Measurements from ENCODE around the gene WDR45B. TPM values are rescaled to one million over a fixed set of nuclear protein-coding genes. Genes with fewer than 3 reads are reported as not detected.
"Not testable (repeated sequence)": the region's sequence is repeated elsewhere in the genome, so short reads cannot be mapped to it uniquely, and the experiment has no call there.

WDR45B gene
- polyA plus RNA-seq, 1 donor, result 65.7 TPM

DNA sequence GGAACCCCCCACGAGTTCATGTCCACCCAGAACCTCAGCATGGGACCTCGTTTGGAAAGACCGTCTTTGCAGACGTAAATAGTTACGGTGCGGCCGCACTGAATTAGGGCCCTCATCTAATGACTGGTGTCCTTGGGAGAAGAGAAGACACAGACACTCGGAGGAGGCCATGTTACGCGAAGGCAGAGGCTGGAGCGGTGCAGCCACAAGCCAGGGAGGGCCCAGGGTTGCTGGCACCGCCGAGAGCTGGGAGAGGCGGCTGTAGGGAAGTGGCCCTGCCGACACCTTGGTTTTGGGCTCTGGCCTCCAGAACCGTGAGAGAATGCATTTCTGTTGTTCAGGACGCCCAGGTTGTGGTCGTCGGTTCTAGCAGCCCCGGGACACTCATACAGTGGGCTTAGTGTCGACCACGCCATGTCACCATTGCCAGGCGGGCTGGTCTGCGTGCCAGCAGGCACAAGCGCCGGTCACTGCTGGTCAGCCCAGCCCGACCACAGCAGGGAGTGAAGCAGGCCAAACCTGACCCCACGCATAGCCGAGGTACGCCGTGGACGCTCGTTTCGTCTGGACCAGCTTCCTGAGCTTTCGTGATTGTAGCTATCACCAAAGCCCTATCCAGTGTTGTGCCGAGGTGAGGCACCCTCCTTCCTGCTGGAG lies 10.7 kb upstream of the WDR45B start:
- no peak for DNase-seq
- H3K36me3 ChIP-seq (ENCODE audit: control insufficient read depth, insufficient read depth, low read length), result peaks cover 58% of the 10 kb centered on the region
- WGBS (ENCODE audit: insufficient coverage, low lambda C conversion rate), result no CpG with 5 or more reads among the region's 36 CpGs

DNA sequence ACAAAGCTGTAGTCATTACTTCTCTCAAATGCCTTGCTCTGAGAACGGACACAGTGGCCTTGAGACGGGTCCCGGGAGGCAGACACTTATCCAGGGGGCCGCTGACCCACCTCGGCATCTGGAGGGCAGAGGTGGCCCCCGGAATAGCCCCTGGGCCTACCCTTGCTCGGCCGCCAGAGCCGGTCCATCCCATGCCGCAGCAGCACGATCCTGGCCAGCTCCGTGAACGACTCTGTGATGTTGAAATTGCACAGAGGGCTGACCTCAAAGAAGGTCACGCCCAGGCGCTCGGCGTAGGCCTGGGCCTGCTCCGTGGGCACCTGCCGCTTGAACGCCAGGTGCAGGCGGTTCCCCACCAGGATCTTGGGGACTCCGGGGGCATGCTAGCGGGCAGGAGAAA lies 10.1 kb upstream of the WDR45B start:
- Histone ChIP-seq H3K9me3 (ENCODE audit: control insufficient read depth, low read depth, low read length) (peaks cover 17% of the 10 kb centered on the region), H3K36me3 (ENCODE audit: control insufficient read depth, insufficient read depth, low read length) (peaks cover 53% of the 10 kb centered on the region), H3K4me1 (ENCODE audit: control insufficient read depth, insufficient read depth, low read length) (peaks cover 17% of the 10 kb centered on the region), H3K4me3 (ENCODE audit: low read length) (no peak overlapping the region), H3K27me3 (ENCODE audit: control insufficient read depth, insufficient read depth, low read length) (no peaks in the 10 kb centered on the region), H3K27ac (ENCODE audit: low read length) (no peak overlapping the region)
- WGBS (ENCODE audit: insufficient coverage, low lambda C conversion rate), result no CpG with 5 or more reads among the region's 23 CpGs
- no peak for DNase-seq

More for the DNA sequence above, 10.7 kb upstream of the WDR45B start:
- Histone ChIP-seq H3K27me3 (ENCODE audit: control insufficient read depth, insufficient read depth, low read length) (no peaks in the 10 kb centered on the region), H3K4me3 (ENCODE audit: low read length) (no peak overlapping the region), H3K9me3 (ENCODE audit: control insufficient read depth, low read depth, low read length) (peaks cover 17% of the 10 kb centered on the region), H3K4me1 (ENCODE audit: control insufficient read depth, insufficient read depth, low read length) (peaks cover 16% of the 10 kb centered on the region), H3K27ac (ENCODE audit: low read length) (no peak overlapping the region)

DNA sequence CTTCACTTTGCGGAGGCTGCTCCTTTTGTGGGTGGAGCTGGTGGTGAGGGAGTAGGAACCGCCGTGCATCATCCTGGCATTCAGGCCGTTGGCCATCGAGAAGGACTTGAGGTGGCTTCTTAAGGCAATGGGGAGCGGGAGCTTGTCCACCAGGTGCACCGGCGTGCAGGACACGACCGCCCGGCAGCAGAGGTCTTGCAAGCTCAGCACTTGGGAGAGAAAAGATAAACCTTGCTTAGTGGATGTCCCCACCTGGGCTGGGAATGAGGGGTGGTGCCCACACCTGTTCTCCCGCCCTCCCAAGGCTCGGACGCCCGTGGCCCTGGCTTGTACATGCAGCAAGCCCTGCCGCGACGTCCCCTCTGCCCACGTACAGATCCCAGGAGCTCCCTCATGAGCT lies 9.7 kb upstream of the WDR45B start:
- WGBS (ENCODE audit: insufficient coverage, low lambda C conversion rate), result no CpG with 5 or more reads among the region's 19 CpGs
- Histone ChIP-seq H3K4me3 (ENCODE audit: low read length) (no peak overlapping the region), H3K27me3 (ENCODE audit: control insufficient read depth, insufficient read depth, low read length) (no peaks in the 10 kb centered on the region), H3K36me3 (ENCODE audit: control insufficient read depth, insufficient read depth, low read length) (peaks cover 49% of the 10 kb centered on the region), H3K27ac (ENCODE audit: low read length) (no peak overlapping the region), H3K9me3 (ENCODE audit: control insufficient read depth, low read depth, low read length) (peaks cover 17% of the 10 kb centered on the region), H3K4me1 (ENCODE audit: control insufficient read depth, insufficient read depth, low read length) (peaks cover 17% of the 10 kb centered on the region)
- DNase-seq, result no peak

DNA sequence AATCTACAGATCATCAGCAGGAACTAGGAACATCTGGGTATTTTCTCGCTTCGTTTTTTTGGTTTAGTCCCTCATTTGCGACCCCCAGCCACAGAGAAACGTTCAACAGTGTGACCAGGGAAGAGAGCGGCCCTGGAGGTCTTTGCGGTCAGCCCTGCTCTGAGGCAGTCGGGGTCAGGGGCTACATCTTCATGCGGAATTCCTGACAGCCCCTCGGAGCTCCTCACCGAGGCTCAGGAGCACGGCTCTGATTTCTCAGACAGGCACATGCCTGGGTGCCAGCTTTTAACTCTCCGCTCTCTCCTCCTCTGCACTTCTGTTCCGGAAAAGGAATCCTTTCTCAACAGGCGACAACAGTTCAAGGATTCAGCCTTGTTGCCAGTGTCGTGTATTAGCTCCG lies 8.0 kb upstream of the WDR45B start:
- H3K27me3 ChIP-seq (ENCODE audit: control insufficient read depth, insufficient read depth, low read length), result no peaks in the 10 kb centered on the region
- DNase-seq, result no peak
- H3K4me1 ChIP-seq (ENCODE audit: control insufficient read depth, insufficient read depth, low read length), result peaks cover 17% of the 10 kb centered on the region
- peaks cover 43% of the 10 kb centered on the region for H3K36me3 ChIP-seq (ENCODE audit: control insufficient read depth, insufficient read depth, low read length)
- no peak overlapping the region for H3K4me3 ChIP-seq (ENCODE audit: low read length)
- peaks cover 17% of the 10 kb centered on the region for H3K9me3 ChIP-seq (ENCODE audit: control insufficient read depth, low read depth, low read length)
- WGBS (ENCODE audit: insufficient coverage, low lambda C conversion rate), result 100% methylated on average over 1 of the region's 16 CpGs
- H3K27ac ChIP-seq (ENCODE audit: low read length), result no peak overlapping the region

DNA sequence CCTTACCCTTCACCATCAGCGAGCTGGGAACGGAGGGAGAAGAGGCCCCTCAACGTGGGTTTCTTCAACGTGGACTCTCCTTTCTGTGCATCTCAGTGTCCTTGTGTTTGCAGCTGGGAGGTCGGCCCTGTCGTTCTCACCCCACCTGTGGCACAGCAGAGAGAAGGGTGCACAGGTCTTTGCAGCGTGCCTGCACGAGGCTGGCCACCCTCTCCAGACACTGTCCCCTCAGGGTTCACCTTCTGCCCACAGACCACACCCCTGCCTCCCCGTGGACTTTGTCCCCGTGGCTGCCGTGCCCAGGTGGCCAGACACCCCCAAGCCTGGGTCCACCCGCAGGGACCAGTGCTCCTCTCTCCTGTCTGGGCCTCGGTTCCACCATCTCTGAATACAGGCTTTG lies 7.3 kb upstream of the WDR45B start:
- WGBS (ENCODE audit: insufficient coverage, low lambda C conversion rate), result no CpG with 5 or more reads among the region's 13 CpGs
- peaks cover 17% of the 10 kb centered on the region for H3K9me3 ChIP-seq (ENCODE audit: control insufficient read depth, low read depth, low read length)
- peaks cover 37% of the 10 kb centered on the region for H3K36me3 ChIP-seq (ENCODE audit: control insufficient read depth, insufficient read depth, low read length)
- peak in 1 of 2 donors; percentile 65 for DNase-seq
- H3K4me3 ChIP-seq (ENCODE audit: low read length), result no peak overlapping the region
- peaks cover 17% of the 10 kb centered on the region for H3K4me1 ChIP-seq (ENCODE audit: control insufficient read depth, insufficient read depth, low read length)
- no peaks in the 10 kb centered on the region for H3K27me3 ChIP-seq (ENCODE audit: control insufficient read depth, insufficient read depth, low read length)
- H3K27ac ChIP-seq (ENCODE audit: low read length), result peak overlapping the region; percentile 77

DNA sequence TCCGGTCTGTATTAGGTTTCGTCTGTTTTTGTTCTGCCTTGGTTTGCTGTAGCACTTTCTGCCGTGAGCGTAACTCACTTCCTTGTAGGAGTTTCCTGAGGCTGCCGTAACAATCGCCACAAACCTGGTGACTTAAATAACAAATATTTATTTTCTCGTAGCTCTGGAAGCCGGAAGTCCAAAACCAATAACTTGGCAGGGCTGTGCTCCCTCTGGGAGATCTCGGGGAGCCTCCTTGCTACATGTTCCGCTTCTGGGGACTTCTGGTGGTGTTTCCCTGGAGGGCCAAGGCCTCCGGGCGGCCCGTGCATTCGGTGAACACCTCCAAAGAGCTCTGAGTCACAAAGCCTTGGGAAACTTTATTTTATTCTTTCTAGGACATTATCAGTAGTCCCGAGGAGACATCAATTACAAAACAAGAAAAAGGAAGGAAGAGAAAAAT lies 6.8 kb upstream of the WDR45B start:
- Histone ChIP-seq H3K4me3 (ENCODE audit: low read length) (no peak overlapping the region), H3K9me3 (ENCODE audit: control insufficient read depth, low read depth, low read length) (peaks cover 17% of the 10 kb centered on the region), H3K27me3 (ENCODE audit: control insufficient read depth, insufficient read depth, low read length) (no peaks in the 10 kb centered on the region), H3K4me1 (ENCODE audit: control insufficient read depth, insufficient read depth, low read length) (peaks cover 17% of the 10 kb centered on the region), H3K27ac (ENCODE audit: low read length) (peak overlapping the region; percentile 77), H3K36me3 (ENCODE audit: control insufficient read depth, insufficient read depth, low read length) (peaks cover 32% of the 10 kb centered on the region)
- WGBS (ENCODE audit: insufficient coverage, low lambda C conversion rate), result 33% methylated on average over 1 of the region's 15 CpGs
- peak in 1 of 2 donors; percentile 63 for DNase-seq

DNA sequence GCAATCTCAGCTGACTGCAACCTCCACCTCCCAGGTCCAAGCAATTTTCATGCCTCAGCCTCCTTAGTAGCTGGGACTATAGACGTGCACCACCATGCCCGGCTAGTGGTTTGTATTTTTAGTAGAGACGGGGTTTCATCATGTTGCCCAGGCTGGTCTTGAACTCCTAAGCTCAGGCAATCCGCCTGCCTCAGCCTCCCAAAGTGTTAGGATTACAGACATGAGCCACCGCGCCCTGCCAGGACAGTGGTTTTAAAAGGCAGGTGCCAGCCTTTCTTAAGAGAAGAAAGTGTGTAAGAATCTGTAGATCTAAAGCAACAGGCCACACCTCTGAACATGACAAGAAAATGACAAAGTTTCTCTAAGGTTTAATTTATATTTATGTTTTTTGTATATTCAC lies 6.4 kb upstream of the WDR45B start:
- not testable (repeated sequence) for H3K27me3 ChIP-seq (ENCODE audit: control insufficient read depth, insufficient read depth, low read length); H3K4me3 ChIP-seq (ENCODE audit: low read length); DNase-seq
- Histone ChIP-seq H3K27ac (ENCODE audit: low read length) (peak overlapping the region; percentile 77), H3K9me3 (ENCODE audit: control insufficient read depth, low read depth, low read length) (peaks cover 17% of the 10 kb centered on the region), H3K4me1 (ENCODE audit: control insufficient read depth, insufficient read depth, low read length) (peaks cover 17% of the 10 kb centered on the region), H3K36me3 (ENCODE audit: control insufficient read depth, insufficient read depth, low read length) (peaks cover 29% of the 10 kb centered on the region)
- no CpG with 5 or more reads among the region's 6 CpGs for WGBS (ENCODE audit: insufficient coverage, low lambda C conversion rate)

DNA sequence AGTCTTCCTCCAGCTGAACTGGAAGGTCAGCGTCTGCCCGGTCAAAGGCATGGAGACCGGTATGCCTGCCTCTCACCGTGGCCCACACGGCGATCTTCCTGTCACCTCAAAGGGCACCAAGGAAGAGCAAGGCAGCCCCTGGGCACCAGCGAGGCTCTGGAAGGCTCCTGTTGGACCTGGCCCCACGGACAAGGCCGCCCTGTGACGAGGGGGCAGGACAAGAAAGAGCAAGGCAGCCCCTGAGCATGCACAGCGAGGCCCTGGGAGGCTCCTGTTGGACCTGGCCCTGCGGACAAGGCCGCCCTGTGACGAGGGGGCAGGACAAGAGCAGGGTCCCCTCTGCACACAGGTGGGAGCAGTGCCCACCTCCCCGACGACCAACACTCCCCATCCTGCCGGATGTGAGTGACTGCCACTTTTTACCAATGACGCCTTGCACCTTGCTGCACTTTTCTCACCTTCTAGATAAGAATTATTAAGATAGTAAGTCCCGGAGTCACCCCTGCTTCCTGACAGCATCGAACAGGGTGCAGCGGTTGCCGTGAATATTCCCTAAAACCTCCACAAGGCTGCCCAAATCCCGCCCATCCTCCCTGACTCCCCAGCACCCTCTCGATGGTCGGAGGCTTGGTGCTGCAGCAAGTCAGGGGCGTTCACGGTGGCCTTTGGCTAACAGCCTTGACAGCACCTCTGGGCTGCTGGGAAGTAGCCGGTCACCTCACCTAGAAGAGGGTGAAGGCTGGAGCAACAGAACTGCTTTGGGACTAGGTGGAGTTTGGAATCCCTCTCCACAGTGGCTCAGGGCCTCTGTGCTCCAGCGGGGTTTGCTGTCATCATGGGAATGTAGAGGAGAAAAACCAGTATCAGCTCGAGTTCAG lies 5.6 kb upstream of the WDR45B start:
- H3K9me3 ChIP-seq (ENCODE audit: control insufficient read depth, low read depth, low read length), result peaks cover 12% of the 10 kb centered on the region
- H3K27ac ChIP-seq (ENCODE audit: low read length), result peak overlapping the region; percentile 77
- H3K4me3 ChIP-seq (ENCODE audit: low read length), result no peak overlapping the region
- no peak for DNase-seq
- peaks cover 17% of the 10 kb centered on the region for H3K4me1 ChIP-seq (ENCODE audit: control insufficient read depth, insufficient read depth, low read length)
- no peaks in the 10 kb centered on the region for H3K27me3 ChIP-seq (ENCODE audit: control insufficient read depth, insufficient read depth, low read length)
- no CpG with 5 or more reads among the region's 30 CpGs for WGBS (ENCODE audit: insufficient coverage, low lambda C conversion rate)
- H3K36me3 ChIP-seq (ENCODE audit: control insufficient read depth, insufficient read depth, low read length), result peaks cover 23% of the 10 kb centered on the region

DNA sequence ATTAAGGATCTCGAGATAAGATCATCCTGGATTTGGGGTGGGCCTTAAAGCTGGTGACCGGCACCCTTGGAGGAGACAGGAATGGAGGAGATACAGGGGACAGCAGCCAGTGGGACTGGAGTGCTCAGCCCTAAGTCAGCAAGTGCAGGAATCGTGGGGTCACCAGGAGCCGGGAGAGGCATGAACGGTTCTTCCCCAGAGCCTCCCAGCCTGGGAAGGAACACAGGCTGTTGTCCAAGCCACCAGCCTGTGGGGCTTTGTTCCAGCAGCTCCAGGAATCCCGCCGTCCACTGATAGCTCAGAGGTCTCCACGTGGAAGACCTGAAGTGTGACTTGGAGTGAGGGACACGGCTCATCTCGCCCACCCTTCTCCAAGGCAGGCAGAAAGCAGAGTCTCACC lies 2.5 kb upstream of the WDR45B start:
- H3K4me3 ChIP-seq (ENCODE audit: low read length), result no peak overlapping the region
- H3K4me1 ChIP-seq (ENCODE audit: control insufficient read depth, insufficient read depth, low read length), result peaks cover 27% of the 10 kb centered on the region
- H3K9me3 ChIP-seq (ENCODE audit: control insufficient read depth, low read depth, low read length), result peaks cover 3% of the 10 kb centered on the region
- no CpG with 5 or more reads among the region's 10 CpGs for WGBS (ENCODE audit: insufficient coverage, low lambda C conversion rate)
- no peak overlapping the region for H3K27ac ChIP-seq (ENCODE audit: low read length)
- DNase-seq, result no peak
- H3K27me3 ChIP-seq (ENCODE audit: control insufficient read depth, insufficient read depth, low read length), result no peaks in the 10 kb centered on the region
- no peaks in the 10 kb centered on the region for H3K36me3 ChIP-seq (ENCODE audit: control insufficient read depth, insufficient read depth, low read length)

DNA sequence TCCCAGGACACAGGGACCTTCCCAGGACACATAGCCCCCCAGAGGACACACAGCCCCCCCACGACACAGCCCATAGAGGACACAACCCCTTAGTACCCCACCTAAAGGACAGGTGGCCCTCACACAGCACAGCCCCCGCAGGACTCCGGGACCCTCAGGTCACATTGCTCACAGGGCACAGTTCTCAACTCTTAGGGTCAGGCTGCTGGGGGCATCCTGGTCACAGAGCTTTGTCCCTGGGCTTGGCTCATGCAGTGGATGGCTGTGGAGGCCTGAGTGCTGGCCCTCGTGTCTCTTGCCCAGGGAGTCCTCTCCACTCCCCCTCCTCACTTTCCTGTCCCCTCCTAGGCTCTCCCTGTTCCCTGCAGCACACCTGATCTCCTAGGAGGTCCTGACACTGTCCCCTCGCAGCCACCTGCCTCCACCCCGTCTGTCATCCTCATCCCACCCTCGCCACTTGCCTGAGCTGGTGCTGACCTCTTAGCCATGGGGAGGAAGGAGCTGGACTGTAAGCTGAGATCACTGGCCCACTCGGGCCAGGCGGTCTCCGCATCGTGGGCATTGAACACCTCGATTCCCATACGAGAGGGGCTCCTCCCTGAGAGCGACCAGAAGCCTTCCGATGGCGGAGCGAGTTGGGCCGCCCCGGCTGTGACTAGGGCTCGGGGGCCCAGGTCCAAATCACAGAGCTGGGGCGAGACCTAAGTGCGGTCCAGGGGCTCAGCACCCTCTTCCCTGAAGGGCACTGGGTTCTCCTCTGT lies 1.4 kb upstream of the WDR45B start:
- Histone ChIP-seq H3K36me3 (ENCODE audit: control insufficient read depth, insufficient read depth, low read length) (no peaks in the 10 kb centered on the region), H3K27me3 (ENCODE audit: control insufficient read depth, insufficient read depth, low read length) (no peaks in the 10 kb centered on the region), H3K9me3 (ENCODE audit: control insufficient read depth, low read depth, low read length) (peaks cover 3% of the 10 kb centered on the region), H3K4me1 (ENCODE audit: control insufficient read depth, insufficient read depth, low read length) (peaks cover 18% of the 10 kb centered on the region), H3K27ac (ENCODE audit: low read length) (no peak overlapping the region), H3K4me3 (ENCODE audit: low read length) (no peak overlapping the region)
- DNase-seq, result peak in 1 of 2 donors; percentile 8
- WGBS (ENCODE audit: insufficient coverage, low lambda C conversion rate), result no CpG with 5 or more reads among the region's 22 CpGs

All from large intestine (tissue), 3 donors.